Right hindlimb (tissue), 1 donor: ENCODE data around the gene TP53BP1.
"Not testable (repeated sequence)": the region's sequence is repeated elsewhere in the genome, so short reads cannot be mapped to it uniquely, and the experiment has no call there.

Experiments used
- DNase-seq: peaks from one replicate; pipeline ENCODE4 v3.0.0-alpha.2; 2018

The TP53BP1 gene

DNA sequence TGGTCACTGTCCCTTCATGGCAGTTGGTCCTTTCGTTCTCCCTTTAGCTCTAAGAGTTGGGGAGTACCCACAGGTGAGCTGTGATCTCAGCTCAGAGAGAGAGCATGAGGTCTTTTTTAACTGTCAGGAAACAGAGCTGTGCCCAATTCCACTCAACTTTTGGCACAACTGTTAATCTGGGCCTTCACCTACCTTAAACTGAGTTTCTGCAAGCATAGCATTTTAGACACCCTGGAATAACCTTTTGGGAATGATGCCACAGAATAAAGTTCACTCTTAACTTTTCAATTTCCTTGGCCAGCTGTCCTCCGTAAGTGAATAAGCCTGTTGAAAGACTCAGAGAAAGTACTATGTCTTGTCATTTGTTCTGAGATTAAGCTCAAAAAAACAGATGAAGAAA, 86.1 kb downstream of the TP53BP1 start:
- DNase-seq: no peak

DNA sequence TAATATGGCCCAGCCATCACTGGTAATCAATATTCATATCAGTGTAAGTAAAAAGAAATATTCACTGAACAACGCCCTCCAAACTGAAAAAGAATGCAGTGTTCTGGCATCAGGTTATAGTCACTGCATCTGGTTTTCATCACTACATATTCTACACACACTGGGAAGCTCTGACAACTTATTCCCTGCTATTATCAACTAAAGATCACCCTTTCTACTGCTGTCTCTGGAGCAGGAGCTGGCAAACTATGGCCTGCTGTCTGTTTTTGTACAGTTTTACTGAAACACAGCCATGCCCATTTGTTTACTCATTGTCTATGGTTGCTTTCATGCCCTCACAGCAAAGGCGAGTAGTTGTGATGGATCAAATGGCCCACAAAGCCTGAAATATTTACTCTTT, 86.8 kb downstream of the TP53BP1 start:
- DNase-seq: no peak

DNA sequence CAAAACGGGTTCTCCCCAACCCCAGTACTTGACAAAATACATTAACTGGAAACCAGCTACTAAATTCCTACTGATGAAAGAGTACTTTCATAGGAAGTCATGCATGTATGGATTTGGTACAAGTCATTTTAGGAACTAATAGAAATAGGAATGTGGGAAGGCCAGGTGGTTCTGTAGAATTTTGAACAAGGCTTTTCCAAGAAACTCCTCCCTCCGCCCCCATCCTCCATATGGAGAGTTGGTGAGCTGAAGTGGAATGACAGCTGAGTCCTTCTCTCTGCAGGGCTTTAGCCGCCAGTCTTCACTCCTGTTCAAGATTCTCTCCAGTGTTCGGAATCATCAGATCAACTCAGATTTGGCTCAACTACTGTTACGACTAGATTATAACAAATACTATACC, 88.8 kb downstream of the TP53BP1 start:
- no peak for DNase-seq

DNA sequence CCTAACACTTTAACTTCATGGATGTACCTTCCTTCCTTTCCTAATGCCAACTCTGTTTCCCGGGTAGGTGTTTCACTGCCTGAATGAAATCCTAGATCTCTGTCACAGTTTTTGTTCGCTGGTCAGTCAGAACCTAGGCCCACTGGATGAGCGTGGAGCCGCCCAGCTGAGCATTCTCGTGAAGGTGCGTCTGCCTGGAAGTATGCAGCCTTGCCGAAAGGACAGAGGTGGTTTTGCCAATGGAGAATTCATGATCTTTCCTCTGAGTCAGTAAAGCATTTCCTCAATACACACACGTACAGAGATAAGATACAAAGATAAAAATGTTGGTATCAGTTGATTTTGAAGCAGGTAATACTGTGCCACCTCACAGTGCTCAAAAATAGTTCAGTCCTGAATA, 89.3 kb downstream of the TP53BP1 start:
- no peak for DNase-seq

DNA sequence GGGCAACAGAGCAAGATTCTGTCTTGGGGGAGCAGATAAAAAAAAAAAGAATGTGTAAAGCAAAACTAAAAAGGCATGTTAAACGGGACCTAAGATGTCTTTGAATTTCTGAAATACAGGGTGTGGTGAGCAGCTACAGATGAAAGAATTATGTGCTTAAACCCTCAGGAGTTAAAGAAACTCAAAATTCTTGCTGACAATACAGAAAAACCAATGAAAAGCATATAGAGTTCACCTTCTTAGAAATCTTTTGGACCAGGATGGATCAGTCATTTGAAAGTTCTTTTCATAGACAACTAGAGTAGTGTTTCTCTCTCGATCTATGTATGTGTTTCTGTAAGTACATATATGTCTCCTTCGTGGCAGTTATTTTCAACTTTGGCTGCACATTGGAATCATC, 90.7 kb downstream of the TP53BP1 start:
- no peak for DNase-seq

DNA sequence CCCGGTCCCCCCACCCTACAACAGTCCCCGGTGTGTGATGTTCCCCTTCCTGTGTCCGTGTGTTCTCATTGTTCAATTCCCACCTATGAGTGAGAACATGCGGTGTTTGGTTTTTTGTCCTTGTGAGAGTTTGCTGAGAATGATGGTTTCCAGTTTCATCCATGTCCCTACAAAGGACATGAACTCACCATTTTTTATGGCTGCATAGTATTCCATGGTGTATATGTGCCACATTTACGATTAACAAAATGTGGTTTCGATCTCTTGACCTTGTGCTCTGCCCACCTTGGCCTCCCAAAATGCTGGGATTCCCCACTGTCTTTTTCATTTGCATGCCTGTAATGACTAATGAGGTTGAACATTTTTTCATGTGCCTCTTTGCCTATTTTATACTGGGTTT, 99.4 kb downstream of the TP53BP1 start:
- DNase-seq: not testable (repeated sequence)

DNA sequence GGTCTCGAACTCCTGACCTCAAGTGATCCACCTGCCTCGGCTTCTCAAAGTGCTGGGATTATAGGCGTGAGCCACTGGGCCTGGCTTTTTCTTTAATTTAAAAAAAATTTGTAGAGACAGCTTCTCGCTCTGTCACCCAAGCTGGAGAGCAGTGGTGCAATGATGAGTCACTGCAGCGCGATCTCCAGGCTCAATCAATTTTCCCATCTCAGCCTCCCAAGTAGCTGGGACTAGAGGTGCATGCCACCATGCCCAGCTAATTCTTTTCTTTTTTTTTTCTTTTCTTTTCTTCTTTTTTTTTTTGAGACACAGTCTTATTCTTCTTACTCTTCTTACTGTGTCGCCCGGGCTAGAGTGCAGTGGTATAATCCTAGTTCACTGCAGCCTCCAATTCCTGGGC, 102.2 kb downstream of the TP53BP1 start:
- no peak for DNase-seq

DNA sequence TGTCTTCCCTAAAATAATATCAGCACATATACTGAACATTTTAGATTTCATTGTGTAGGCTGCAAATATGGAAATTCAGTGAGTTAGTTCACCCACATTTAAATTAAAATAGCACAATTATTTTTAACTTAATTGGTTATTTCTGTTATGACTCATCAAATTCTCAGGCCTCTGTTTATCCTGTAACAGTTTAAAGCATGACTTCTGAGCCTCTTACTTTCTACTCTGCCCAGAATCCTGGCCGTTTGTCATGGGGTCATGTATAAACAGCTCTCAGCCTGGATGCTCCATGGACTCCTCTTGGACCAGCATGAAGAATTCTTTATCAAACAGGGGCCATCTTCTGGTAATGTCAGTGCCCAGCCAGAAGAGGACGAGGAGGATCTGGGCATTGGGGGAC, 109.9 kb downstream of the TP53BP1 start:
- no peak for DNase-seq

DNA sequence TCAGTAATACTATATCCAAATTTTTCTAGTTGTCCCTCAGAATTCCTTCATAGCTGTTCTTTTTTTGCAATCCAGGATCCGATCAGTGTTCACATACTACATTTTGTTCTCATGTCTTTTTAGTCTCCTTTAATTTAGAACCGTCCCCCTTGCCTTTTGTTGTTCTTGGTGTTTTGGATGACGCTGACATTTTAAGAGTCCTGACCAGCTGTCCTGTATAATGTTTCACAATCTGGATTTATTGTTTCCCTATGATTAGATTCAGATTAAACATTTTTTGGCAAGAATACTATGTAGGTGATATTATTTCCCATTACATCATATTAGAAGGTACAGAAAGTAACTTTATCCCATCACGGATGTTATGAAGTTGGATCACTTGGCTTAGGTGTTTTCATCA, 110.6 kb downstream of the TP53BP1 start:
- DNase-seq: no peak

DNA sequence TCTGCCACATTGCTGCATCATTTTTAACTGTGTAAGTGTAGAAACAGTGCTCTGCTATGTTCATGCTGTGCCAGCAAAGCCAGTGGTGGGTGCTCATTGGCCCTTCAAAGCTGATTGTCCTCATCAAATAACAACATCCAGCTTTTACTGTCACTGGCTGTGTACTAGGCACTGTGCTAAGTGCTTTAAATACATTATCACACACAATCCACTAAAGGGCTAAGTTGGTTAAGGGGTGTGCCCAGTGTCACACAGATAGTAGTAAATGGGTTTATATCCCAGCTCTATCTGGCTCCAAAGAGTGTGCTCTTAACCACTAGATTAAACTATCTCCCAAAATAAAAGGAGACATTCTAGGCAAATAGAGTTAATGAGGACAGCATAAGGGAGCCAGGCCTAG, 114.4 kb downstream of the TP53BP1 start:
- DNase-seq: no peak

DNA sequence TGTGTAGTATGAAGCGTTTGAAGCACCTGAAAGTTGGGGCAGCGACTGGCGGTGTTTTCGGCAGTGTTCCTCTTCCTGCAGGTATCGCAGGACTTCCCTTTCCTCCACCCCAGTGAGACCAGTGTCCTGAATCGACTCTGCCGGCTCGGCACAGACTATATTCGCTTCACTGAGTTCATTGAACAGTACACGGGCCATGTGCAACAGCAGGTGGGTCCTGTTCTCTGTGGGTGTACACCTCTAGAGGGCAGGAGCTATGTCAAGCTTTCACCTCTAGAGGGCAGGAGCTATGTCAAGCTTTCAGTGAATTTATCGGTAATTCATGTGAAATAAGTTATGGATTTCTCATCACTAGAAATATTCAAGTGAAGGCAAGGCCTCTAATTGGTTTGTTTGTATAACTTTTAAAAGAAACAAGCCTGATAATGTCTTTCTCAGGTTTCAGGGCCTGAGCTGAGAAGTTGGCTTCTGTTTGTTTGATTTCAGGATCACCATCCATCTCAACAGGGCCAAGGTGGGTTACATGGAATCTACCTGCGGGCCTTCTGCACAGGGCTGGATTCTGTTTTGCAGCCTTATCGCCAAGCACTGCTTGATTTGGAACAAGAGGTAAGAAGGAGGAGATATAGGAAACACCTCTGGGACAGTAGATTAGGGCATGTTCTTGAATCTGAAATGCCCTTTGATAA, 116.8 kb downstream of the TP53BP1 start:
- no peak for DNase-seq

DNA sequence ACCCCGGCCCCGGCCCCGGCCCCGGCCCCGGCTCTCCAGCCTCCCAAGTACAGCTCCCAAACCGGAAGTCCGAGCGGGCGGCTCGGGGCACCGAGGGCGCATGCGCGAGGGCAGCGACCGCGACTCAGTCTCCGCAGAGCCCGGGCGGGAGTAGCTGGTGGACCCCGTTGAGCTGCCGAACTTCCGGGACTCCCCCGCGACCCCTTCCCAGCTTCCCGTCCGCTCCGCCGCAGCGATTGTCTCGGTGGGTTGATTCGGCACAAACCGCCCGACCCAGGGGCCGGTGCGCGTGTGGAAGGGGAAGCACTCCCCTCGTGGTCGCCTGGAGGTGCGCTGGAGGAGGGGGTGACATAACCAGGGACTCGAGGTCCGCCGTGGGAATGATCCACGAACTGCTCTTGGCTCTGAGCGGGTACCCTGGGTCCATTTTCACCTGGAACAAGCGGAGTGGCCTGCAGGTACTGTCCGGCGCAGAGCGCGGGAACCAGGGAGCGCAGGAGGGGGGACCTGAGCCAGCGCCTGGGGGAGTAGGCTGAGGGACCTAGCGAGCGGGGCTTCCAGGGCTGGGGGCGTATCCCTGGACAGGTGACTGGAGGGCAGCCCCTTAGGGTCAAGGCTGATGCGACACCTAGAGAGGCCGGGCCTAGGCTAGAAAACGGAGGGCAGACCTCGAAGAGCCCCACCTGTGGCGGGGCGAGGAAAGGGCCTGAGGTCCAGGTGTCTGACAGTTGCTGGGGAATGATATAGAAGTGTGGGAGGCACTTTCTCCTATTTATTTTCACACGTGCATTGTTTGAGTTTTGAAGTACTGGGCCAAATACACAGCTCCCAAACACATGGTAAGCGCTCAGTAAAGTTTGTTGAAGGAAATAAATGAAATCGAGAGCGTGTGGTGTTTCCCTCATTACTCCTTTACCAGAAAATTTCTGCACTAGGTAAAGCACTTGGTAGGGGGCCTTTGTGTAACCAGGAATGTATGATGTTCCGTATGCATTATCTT, 121.7 kb downstream of the TP53BP1 start, which contains the start of the genes TUBGCP4 and ZSCAN29:
Gene TUBGCP4, plus strand, starts transcription at position 127 of the 1,000 bp plus-strand sequence. Its CDS starts 254 bp downstream, at position 381.
Gene ZSCAN29, minus strand, starts transcription at position 69 of the 1,000 bp plus-strand sequence. CDS start 1,130 bp downstream, outside the sequence.
- peak; percentile 92 for DNase-seq

DNA sequence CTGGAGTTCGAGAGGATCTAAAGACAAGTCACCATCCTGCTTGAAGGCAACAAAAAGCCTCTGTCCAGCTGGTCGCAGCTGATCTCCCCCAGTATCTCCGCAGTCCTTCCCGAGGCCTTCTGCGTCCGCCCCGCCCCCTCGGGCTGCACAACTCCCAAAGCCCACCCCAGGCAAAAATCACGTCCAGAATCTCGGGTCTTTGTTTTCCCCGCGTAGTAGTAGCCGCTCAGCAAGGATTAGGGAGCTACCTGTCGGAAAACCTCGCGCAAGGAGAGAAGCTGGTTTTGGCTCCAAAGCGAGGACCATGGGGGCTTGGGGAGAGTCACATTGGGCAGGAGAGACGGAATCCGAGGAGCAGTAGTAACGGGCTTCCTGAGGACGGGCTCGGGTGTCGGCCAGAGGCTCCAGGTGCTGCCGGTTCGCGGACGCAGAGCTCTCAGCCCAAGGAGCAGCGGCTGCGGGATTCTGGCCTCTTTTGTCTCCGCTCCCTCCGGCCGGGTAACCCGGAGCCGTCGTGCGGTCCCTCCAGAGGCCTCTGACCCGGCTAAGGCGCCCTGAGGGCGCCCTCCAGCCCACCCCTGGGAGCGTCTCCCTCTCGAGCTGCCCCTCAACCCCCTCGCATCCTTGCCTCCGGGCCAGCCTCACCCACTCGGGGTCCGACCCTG, 122.5 kb downstream of the TP53BP1 start:
- DNase-seq: peak; percentile 54

DNA sequence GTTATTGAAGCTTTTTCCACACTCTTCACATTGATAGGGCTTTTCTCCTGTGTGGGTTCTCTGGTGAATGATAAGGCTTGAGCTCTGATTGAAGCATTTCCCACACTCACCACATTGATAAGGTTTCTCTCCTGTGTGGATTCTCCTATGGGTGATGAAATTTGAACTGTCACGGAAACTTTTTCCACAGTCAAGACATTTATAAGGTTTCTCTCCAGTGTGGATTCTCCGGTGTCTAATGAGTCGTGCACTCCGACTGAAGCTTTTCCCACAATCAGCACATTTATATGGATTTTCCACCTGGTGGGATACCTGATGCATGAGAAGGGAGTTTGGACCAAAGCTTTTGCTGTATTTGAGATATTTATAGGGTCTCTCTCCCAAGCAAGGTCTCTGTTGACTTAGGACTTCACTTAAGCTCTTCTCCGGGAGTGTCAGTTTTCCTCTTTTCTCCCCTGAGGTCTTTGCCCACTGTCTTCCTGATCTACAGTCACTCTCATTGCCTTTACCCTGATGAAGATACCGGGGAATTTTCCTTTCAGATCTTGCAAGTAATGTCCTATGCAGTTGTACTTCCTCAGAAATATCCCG, 131.5 kb downstream of the TP53BP1 start:
- no peak for DNase-seq

DNA sequence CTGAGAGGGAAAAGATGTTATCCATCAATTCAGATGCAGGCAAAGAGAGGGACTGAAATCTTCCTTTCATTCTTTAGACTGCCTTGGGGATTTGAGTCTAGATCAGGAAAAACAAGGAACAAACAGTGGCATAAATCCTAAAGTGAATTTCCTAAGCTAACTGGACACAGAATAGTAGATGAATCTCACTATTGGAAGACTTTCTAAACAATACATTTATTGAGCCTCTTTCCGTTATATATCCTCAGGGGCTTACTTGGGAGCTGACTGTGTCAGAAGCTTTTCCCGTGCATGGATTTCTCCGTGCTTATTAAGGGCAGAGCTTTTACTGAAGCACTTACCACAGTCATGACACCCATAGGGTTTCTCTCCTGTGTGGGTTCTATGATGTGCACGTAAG, 132.1 kb downstream of the TP53BP1 start:
- DNase-seq: no peak
